BJ (cell line): ENCODE measurements around the gene CLCA4. TPM values are rescaled to one million over a fixed set of nuclear protein-coding genes. Genes with fewer than 3 reads are reported as not detected.

ENCODE experiments used
- CTCF ChIA-PET: fragments of 350-600 bp; formaldehyde crosslinking; extraction: SDS; loops from one replicate; lab custom pipeline; 2021; ENCODE audit warnings: antibody characterized with exemption, inconsistent platforms; lab: Yijun Ruan, JAX
- POLR2A ChIA-PET: fragments of 300-600 bp; sonication (Branson Sonifier 250); formaldehyde crosslinking; extraction: SDS; loops from one replicate; lab custom pipeline; 2021; ENCODE audit warnings: antibody characterized with exemption; lab: Charles Lee
- DNase-seq: peaks from one replicate; pipeline ENCODE4 v3.0.0-alpha.2; 2011; ENCODE audit warnings: low read depth
- H3K27me3 ChIP-seq: 2 replicates; pipeline ENCODE4 v1.6.0; 2011; ENCODE audit warnings: low read length; ENCODE audit not compliant: control insufficient read depth, insufficient read depth
- H3K36me3 ChIP-seq: 2 replicates; pipeline ENCODE4 v1.5.1; 2011; ENCODE audit warnings: low read length; ENCODE audit not compliant: control insufficient read depth, insufficient read depth
- H3K4me3 ChIP-seq: 2 replicates; pipeline ENCODE4 v1.5.1; 2011; ENCODE audit warnings: low read depth, mild to moderate bottlenecking, control low read depth, low read length
- CTCF ChIP-seq: IDR thresholded peaks from 2 replicates; pipeline ENCODE4 v1.5.1; 2011; ENCODE audit warnings: low read depth, mild to moderate bottlenecking, control low read depth, inconsistent platforms, low read length, moderate library complexity; ENCODE audit not compliant: insufficient read depth
- polyA plus RNA-seq: library from polyadenylated mRNA; depleted of rRNA; stranded (reverse); fragments of >200 nt; gene quantifications from 2 replicates; pipeline ENCODE4 v1.2.3, GENCODE V29; 2011

Gene CLCA4
- polyA plus RNA-seq, 1 experiment: not detected

DNA sequence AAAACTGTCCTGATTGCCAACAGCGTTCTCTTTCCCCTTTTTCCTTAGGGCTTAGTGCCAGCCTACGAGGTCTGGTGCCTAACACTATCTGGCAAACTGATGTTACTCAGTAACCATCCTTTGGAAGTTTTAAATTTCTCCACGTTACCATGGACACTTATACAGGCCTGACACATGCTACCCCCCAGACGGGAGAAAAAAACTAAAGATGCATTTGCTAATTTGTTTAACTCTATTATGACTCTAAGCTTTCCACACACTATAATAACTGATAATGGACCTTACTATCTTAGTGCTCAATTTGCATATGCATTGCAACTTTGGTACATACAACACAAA lies 41.3 kb upstream of the CLCA4 start:
- no peaks in the 10 kb centered on the region for H3K27me3 ChIP-seq
- POLR2A ChIA-PET: no interaction called here
- H3K36me3 ChIP-seq: no peaks in the 10 kb centered on the region
- TF ChIP-seq CTCF: no peak
- no peak overlapping the region for H3K4me3 ChIP-seq
- CTCF ChIA-PET: interaction anchor here (0.8 to 6.6 kb wide), 11 partner anchors 12 to 199 kb away, joined by 3 to 75 read pairs (median 4); partner anchors contain the start of gene SH3GLB1
- DNase-seq: no peak

GRCh38 chr1:86507935-86508582 lies 38.8 kb upstream of the CLCA4 start:
- ChIA-PET POLR2A (no interaction called here), CTCF (interaction anchor here (0.6 to 6.6 kb wide), 20 partner anchors 8 to 445 kb away, joined by 3 to 75 read pairs (median 4); partner anchors contain the start of genes CLCA2 and SH3GLB1)
- Histone ChIP-seq H3K36me3 (no peaks in the 10 kb centered on the region), H3K4me3 (no peak overlapping the region), H3K27me3 (no peaks in the 10 kb centered on the region)
- peak; percentile 61 for TF ChIP-seq CTCF
- DNase-seq: no peak

DNA sequence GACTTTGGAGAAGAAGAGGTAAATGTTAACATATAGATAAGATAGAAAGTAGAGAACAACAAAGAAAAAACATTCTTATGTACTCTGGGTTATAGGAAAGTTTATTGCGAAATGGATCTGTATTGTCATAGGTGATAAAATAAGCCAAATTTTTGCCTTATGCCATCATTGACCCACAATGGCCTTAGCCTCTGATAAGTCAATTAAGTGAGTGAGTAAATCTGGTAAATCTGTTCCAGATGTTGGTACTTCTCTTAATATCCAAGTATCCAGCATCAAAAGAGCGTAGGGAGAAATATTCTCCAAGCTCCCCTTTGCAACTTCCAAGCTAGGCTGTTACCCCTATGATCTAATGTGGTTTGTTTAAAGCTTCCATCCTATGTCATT lies 38.3 kb upstream of the CLCA4 start:
- no peaks in the 10 kb centered on the region for H3K27me3 ChIP-seq
- no peak for DNase-seq
- no peaks in the 10 kb centered on the region for H3K36me3 ChIP-seq
- no peak for TF ChIP-seq CTCF
- POLR2A ChIA-PET: no interaction called here
- no peak overlapping the region for H3K4me3 ChIP-seq
- CTCF ChIA-PET: interaction anchor here (0.7 to 6.6 kb wide), 16 partner anchors 8 to 1652 kb away, joined by 3 to 75 read pairs (median 6); partner anchors contain the start of genes CLCA2 and SH3GLB1

DNA sequence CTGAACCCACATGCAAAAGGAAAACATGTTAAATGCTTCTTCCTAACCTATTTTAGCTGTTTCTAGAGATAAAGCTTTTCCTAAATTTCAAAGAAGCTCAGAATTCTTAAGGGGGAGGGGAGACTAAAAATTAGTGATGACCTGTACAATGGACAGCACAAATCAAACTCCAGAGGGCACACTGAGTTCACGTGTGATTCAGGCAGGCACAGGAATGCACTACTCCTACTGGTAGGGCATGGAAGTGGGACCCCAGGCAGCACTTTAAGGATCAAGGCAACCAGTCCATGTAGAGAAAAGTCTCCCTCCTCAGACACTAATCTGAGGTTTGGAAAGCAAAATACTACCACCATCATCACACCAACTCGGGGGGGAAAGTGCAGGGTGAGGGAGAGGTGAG lies 31.3 kb upstream of the CLCA4 start:
- ChIA-PET CTCF (interaction anchor here (0.6 to 3.1 kb wide), 3 partner anchors 10 to 28 kb away, joined by 3 to 9 read pairs (median 3); no protein-coding TSS in a partner anchor), POLR2A (no interaction called here)
- Histone ChIP-seq H3K27me3 (no peaks in the 10 kb centered on the region), H3K36me3 (no peaks in the 10 kb centered on the region), H3K4me3 (no peak overlapping the region)
- 0 out of 2 replicates have a peak, but pooled peaks have one; percentile 17 for TF ChIP-seq CTCF
- DNase-seq: no peak

- TF ChIP-seq CTCF: no peak
- ChIA-PET POLR2A (no interaction called here), CTCF (interaction anchor here (0.6 to 3.1 kb wide), 4 partner anchors 9 to 29 kb away, joined by 3 to 9 read pairs (median 3); no protein-coding TSS in a partner anchor)
- Histone ChIP-seq H3K36me3 (no peaks in the 10 kb centered on the region), H3K4me3 (no peak overlapping the region), H3K27me3 (no peaks in the 10 kb centered on the region)
- DNase-seq: no peak
These were observed 30.5 kb upstream of the CLCA4 start for GRCh38 chr1:86516335-86516734.
